ENCODE data around the gene PGD. TPM values are rescaled to one million over a fixed set of nuclear protein-coding genes. Genes with fewer than 3 reads are reported as not detected.

The PGD gene
- polyA plus RNA-seq, 3 donors = 182 to 201 (median 192) TPM

Other genes starting within 250 kb of the PGD start
- 10 to 100 TPM; 43.6 to 45.6 (median 43.8) TPM for gene KIF1B, start 188.5 kb upstream of the PGD start, polyA plus RNA-seq (ENCODE audit: insufficient read length in 3 of 3)
- 10 to 100 TPM; 35.3 to 40.7 (median 37.6) TPM for gene CENPS, start 31.4 kb downstream of the PGD start, polyA plus RNA-seq (ENCODE audit: insufficient read length in 3 of 3)
- under 1 TPM; 0.74 to 0.91 (median 0.76) TPM for gene CORT, start 51.0 kb downstream of the PGD start, polyA plus RNA-seq (ENCODE audit: insufficient read length in 3 of 3)
- gene DFFA, start 73.5 kb downstream of the PGD start, polyA plus RNA-seq (ENCODE audit: insufficient read length in 3 of 3) = 10 to 100 TPM; 42.4 to 46.0 (median 43.3) TPM
- 10 to 100 TPM; 19.2 to 20.4 (median 19.5) TPM for gene PEX14, start 75.9 kb downstream of the PGD start, polyA plus RNA-seq (ENCODE audit: insufficient read length in 3 of 3)